NCI-H2029 treated with DMSO at 0.1 percent for 48 hours (cell line): ENCODE measurements around the gene MUL1.
"Not testable (repeated sequence)": the region's sequence is repeated elsewhere in the genome, so short reads cannot be mapped to it uniquely, and the experiment has no call there.

Experiments used
- DNase-seq: peaks from one replicate; lab custom pipeline; 2025; lab: John Stamatoyannopoulos, UW

The MUL1 gene, protein sequence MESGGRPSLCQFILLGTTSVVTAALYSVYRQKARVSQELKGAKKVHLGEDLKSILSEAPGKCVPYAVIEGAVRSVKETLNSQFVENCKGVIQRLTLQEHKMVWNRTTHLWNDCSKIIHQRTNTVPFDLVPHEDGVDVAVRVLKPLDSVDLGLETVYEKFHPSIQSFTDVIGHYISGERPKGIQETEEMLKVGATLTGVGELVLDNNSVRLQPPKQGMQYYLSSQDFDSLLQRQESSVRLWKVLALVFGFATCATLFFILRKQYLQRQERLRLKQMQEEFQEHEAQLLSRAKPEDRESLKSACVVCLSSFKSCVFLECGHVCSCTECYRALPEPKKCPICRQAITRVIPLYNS

DNA sequence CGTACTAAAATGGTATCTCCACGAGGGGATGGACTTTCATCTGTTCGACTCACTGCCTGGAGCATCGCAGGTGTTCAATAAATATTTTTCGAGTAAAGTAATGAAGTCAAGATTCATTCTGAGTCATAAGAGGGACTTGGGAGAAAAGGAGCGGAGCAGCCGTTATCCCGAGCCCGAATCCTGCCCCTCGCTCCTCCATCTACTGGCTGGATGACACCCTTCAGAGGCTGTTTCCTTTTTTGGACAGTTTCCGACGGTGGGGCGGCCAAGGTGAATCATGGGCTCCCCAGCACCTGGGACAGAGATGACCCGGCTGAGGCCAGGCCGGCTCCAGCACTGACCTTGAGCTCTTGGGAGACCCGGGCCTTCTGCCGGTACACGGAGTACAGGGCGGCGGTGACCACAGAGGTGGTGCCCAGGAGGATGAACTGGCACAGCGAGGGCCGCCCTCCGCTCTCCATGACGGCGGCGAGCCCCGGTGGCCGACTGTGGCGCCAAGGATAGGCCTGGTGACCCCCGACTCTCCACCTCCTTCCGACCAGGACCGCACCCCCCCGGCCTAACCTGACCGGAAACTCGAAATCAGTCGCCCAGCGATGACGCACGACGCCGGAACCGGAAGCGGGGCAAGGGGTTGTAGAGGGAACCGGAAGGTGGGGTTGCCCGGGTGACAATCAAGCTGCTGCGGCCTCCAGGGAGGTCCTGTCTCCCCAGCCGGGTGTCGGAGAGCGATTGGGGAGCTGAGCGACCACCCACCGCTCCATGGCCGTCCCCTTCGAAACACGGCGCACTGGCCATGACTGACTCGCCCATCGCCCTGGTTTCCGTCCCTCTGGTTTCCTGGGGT lies at the start of gene MUL1:
Gene MUL1 (minus strand): TSS at position 588 of the 847 bp plus-strand sequence. CDS start 127 bp downstream, at position 461.
- DNase-seq: peak; percentile 13

DNA sequence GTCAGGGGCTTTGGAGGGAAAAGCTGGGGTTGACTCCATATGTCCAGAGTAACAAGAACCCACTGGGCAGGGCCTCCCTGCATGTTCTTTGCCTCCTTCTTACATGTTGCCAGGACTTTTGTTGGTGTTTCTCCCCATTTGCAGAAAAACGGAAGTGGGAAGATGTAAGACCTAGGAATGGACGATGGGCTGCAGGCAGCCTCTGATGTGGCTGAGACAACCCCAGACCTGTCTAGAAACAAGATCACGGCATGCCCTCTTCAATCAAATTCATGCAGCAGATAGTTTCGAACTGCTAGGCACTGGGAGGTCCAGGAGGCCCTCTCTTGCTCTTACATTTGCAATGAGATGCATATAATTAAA lies 47.8 kb upstream of the MUL1 start:
- no peak for DNase-seq

DNA sequence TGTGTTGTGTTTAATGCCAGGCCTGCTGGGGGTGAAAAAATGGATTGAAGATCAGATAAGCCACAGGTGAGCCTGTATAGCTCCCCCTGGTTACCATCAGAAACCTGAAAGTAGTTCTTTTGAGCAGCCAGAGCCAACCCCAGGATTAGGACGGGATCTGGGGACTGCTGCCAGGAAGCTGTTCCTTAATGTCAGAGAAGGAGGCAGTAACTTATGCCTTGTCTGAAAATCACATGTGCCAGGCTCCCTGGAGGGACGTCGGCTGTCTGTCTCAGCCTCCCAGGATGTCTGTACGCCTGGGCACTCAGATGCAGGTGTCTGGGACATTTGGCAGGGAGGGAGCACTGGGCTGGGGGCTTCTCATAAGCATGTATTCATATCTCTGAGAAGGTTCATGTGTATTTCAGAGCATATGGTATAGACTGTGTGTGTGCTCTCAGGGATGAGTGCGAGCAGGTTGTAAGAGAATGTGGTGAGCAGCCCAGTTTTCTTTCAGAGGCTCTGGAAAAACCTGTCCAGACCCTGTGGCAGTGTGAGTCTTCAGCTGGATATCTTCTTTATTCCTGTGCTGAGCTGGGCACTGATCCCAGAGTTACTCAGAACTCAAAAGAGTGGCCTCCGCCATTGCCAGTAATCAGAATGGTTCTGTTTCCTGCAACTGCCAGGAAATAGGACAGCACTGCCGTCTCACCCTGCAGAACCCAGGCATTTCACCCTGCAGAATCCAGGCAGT lies 47.2 kb upstream of the MUL1 start:
- DNase-seq: no peak

DNA sequence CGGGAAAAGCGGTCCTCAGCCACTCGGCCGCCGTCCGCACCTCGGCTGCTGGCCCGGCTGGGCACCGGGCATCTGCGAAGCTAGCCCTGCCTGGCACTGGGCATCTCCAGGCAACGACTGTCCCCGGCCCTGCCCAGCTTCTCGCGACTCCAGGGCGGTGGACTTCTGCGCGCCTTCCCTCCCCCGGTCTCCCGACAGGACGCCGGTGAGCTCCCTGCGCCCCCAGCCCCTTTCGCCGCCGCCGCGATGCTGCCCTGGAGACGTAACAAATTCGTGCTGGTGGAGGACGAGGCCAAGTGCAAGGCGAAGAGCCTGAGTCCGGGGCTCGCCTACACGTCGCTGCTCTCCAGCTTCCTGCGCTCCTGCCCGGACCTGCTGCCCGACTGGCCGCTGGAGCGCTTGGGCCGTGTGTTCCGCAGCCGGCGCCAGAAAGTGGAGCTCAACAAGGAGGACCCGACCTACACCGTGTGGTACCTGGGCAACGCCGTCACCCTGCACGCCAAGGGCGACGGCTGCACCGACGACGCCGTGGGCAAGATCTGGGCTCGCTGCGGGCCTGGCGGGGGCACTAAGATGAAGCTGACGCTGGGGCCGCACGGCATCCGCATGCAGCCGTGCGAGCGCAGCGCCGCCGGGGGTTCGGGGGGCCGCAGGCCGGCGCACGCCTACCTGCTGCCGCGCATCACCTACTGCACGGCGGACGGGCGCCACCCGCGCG lies 44.9 kb upstream of the MUL1 start:
- DNase-seq: no peak

DNA sequence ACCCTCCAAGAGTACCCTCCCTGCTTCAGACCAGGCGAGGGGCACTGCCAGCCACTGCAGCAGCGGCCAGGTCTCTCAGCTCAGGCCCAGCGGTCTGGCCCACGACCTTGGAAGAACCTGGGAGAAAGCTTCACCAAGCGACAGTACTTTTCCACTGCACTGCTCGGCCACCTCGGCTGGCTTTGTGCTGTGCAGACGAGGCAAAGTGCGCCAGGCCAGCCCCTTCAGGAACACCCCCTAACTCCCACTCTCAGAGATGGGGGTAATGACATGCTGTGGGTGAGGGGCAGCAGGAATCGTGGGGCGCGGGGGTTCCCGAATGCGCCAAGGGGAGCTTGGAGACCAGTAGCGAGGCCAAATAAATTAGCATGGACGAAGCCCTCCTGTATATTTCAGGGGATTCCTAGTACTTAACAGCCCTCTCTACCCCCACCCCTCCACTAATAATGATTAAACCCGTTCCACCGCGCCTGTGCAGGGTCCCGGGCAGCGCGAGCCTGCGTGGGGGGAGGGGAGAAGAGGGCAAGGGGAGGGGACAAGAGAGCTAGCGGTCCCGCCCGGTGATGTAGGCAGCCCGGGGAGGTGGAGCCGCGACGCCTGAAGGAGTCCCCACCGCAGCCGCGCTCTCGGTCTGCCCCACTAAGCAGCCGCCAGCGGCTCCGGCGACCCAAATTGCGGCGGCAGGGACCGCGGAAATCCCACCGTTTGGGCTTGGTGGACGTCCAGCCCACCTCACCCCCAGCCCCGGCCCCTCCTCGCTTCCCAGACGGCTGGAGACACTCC lies 44.2 kb upstream of the MUL1 start, which contains the start of gene FAM43B:
Gene FAM43B (plus strand): TSS at position 629 of the 783 bp plus-strand sequence. CDS start 401 bp downstream, outside the sequence.
- DNase-seq: no peak

DNA sequence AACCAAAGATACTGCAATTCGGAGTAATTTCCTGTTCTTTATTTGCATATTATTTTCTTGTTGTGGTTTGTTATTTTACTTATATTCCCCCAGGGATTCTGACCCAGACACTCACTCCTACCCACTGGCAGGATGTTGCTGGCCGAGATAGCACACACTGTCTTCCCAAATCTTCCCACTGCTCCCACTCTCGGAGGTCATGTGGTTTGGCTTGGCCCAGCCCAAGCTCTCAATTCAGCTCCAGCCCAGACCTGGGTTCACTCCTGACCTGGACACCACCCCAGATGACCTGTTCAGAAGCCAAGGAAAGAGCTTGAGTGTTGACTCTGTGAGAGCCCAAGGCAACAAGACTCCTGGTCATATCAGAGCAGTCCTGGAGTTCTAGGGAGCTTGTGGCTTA lies 43.2 kb upstream of the MUL1 start:
- no peak for DNase-seq

DNA sequence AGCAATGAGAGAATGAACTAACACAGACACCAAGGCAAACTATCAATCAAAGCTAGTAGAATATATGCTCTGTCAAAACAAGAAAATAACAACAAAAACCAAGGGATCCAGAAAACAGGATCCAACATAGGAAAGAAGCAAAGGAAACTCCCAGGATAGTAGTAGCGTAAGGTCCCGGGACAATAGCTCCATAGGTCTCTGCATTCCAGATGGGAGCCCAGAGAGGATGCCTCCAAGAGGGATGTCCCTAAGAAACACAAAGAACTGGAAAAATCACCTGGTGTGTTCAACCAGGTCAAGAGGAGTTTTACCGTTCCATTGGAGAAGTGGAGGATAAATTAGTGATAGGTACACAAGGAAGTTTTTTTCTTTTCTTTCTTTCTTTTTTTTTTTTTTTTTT lies 38.7 kb upstream of the MUL1 start:
- DNase-seq: no peak

DNA sequence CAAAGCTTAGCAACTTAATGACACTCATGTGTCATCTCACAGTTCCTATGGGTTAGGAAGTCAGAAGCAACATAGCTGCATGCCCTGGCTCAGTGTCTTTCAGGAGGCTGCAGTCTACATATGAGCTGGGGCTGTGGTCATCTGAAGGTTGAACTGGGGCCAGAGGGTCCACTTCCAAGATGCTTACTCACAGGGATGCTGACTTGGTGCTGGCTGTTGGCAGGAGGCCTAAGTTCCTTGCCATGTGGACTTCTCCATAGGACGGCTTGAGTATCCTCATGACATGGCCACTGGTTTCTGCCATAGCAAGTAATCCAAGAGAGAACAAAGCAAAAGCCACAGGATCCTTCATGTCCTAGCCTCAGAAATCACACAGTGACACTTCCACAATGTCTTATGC lies 32.3 kb upstream of the MUL1 start:
- DNase-seq: no peak

DNA sequence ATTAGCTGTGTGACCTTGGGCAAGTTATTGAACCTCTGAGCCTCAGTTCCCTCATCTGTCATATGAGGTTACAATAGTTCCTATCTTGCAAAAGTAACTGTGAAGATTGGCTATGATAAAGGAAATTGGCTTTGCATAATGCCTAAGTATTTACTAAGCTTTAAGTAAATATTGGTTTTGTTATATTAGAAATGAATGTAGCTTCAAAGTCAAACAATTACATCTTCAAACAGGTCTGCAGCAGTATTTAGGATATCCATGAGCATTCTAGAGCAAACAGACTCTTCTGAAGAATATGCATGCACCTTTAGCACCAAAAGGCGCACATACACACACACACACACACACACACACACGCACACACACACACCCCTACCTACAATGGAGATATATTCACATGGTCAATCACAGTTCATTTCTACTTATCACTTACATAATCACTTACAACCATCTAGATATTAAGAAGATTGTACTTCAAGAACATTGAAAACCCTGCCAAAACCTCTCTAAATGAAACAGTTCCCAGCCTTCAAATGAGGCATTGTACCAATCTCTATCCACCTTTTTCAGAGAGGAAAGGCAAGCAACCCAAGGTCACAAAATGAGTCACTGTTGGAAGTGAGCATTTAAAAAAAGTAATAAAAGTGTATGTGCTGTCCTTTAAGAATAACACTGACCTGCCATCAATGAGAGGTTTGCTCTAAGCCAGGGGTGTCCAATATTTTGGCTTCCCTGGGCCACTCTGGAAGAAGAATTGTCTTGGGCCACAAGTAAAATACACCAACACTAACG lies 31.0 kb upstream of the MUL1 start:
- DNase-seq: no peak

DNA sequence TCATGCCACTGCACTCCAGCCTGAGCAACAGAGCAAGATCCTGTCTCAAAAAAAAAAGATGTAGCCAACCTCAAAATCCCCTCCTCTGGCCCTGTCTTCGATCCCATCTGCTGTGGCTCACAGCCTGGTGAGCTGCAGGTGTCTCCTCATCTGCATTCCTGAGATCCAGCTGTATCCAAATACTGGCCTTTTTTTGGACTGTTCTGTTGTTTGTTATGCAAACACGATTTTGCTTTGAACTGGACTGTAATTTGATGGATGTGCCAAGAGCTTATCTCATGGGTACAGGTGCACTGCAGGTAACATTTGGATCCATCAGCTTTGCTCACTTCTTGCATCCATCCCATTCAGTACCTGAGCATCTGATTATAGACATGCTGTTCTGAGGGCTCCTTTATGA lies 30.3 kb upstream of the MUL1 start:
- peak; percentile 38 for DNase-seq

DNA sequence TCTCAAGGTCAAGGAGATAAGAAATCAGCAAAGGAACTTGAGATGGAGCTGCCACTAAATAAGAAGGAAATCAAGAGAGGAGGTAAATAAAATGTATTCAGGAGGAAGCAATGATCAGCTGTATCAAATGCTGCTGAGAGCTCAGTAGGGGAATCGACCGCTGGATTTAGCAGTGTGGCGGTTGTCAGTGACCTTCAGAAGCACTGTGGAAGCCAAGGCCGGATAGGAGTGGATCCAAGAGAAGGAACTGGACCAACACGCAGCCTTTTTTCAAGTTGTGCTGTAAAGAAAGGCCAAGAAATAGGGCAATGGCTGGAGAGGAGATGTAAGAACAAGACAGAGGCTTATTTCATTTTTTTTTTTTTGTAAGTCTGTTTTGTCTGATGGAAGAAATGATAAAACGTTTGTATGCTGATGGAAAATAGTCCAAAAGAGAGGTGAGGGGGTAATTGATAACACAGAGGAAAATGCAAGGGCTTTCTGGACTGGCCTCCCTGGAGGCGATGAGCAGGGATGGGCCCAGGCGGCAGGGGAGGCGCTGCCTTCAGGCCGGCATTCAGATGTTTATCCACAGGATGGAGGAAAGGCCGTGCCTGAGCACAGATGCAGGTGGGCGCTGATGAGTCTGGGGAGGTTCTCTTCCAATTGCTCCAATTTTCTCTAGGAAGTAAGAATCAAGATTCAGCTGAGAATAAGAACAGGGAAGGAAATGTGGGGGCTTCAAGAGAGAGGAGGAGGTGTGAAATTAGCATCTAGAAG lies 26.9 kb upstream of the MUL1 start:
- DNase-seq: no peak

DNA sequence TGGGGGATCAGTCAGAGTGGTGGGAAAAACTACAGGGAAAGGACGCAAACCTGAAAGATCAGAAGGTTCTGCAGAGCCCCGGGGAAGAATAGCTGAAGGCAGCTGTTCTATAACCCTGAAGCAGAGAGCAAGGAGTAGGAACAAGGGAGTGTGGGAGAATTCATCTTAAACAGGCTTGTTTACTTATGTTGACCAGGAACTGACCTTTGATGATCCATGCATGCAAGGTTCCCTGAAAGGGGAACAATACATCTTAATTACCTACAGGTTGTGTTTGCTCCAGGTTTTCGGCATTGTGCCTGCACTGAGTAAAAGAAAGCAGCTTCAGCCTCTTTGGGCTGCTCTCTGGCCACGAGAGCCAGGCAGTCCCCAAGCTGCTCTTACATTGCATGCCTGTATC lies 25.7 kb upstream of the MUL1 start:
- no peak for DNase-seq

DNA sequence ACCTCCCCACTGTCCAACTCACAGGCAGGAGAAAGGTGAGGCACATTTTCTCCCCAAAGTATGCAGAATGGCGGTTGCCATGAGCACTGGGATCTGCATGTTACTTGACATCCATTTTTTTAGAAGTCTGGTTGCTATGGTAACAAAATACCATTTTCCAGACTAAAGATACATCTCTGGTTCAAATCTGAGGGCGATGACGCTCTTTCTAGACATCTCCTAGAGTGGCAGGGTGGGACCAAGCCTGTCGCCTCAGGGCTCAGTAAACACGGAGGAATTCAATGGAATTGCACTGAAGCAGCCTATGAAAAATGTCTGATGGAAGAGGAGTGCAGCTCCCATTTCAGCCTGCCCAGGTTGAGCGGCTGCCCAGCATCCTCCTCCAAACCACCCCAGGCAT lies 22.9 kb upstream of the MUL1 start:
- no peak for DNase-seq

DNA sequence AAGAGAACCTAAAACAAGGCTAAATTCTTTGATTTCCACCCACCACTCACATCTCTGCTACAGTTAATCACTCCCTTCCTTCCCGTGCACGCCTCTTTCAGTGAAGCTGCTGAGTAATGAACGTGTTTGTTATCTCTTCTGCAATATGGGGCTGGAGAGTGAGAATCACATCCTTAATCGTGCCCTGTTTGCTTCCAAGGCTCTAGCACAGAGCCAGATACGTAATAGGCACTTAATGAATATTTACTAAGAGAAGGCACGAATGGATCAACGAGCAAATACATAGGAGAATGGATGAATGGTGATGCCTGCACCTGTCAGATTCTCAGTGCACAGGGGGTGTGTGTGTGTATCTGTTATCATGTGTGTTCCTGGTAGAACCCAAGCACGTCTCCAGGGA lies 22.4 kb upstream of the MUL1 start:
- DNase-seq: no peak

DNA sequence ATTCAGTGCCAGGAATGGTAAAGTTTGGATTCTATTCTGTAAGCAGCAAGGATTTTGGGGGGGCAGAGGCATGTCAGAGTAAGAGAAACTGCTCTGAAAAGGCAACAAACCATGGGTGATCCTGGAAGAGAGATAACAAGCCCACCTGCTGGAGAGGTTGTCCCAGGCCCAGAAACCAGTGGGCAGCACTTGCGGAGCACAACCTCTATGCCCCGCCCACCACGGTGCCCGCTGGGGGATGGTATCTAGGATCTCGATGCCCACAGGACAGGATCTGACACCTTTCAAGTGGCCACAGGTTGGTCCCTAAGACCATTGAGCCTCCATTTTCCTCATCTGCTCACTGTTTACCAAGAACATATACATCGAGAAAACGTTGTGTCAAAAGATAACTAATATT lies 20.3 kb upstream of the MUL1 start:
- no peak for DNase-seq

DNA sequence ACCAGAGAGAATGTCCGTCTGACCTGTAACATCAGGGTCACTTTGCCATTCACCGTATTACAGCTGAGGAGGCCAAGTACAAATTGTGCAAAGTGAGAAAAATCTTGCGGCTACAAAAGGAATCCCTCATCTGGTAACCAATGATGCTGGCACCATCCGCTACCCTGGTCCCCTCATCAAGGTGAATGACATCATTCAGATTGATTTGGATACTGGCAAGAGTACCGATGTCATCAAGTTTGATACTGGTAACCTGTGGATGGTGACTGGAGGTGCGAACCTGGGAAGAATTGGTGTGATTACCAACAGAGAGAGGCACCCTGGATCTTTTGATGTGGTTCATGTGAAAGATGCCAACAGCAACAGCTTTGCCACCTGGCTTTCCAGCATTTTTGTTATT lies 18.3 kb upstream of the MUL1 start:
- no peak for DNase-seq

DNA sequence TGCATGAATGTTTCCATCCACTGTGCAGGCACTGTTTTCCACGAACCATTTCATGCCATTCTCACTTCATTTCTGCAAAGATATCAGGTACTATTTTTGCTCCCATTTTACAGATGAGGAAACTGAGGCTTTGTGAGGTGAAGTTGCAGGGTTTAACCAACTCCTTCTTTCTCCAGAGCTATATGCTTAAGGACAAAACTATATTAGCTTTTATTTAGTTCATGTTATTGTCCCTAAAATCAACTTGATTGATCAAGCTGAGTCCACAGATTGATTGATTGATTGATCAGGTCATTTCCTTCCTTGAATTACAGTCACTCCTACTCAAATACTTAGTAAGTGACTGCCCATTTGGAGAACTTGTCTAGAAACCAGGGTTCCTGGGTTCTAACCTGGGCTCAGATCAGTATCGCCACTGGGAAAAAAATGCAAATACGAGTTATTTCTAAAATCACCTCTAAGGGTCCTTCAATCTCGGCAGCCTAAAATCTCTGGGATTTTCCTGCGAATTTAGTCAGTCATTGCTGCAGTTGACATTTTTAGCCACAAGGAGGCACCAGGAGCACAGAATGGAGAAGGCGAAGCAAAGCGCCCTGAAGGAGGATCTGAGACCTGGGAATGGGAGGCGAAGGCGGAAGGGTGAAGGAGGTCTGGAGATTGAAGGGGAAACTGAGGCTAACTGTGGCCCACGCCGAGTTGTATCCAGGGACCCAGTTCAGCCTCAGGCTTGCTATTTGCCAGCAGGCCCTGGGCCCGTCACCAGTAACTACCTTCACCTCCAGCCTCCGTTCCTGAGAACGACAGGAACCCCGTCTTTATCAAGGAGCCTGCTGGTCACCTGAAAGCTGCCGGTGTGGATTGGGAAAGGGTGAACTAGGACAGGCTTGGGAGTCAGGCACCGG lies 14.3 kb upstream of the MUL1 start:
- peak; percentile 23 for DNase-seq

DNA sequence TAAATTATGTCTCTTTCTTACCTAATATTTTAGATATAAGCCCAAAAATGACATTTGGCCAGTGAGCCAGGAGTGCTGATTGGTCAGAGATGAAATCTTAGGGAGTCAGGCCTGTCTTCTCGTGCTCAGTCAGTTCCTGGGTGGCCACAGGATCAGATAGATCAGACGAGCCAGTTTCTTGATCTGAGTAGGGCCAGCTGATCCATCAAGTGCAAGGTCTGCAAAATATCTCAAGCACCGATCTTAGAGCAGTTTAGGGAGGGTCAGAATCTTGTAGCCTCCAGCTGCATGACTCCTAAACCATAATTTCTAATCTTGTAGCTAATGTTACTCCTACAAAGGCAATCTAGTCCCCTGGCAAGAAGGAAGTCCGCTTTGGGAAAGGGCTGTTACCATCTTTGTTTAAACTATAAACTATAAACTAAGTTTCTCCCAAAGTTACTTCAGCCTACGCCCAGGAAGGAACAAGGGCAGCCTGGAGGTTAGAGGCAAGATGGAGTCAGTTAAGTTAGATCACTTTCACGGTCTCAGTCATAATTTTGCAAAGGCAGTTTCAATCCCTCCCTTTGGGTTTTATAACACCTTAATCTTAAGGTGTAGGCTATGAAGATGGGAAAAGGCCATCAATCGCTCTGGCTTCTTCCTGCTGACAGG lies 11.8 kb upstream of the MUL1 start:
- not testable (repeated sequence) for DNase-seq
